ENCODE results near the gene GRIA4.
"Not testable (repeated sequence)": the region's sequence is repeated elsewhere in the genome, so short reads cannot be mapped to it uniquely, and the experiment has no call there.

Gene GRIA4

DNA sequence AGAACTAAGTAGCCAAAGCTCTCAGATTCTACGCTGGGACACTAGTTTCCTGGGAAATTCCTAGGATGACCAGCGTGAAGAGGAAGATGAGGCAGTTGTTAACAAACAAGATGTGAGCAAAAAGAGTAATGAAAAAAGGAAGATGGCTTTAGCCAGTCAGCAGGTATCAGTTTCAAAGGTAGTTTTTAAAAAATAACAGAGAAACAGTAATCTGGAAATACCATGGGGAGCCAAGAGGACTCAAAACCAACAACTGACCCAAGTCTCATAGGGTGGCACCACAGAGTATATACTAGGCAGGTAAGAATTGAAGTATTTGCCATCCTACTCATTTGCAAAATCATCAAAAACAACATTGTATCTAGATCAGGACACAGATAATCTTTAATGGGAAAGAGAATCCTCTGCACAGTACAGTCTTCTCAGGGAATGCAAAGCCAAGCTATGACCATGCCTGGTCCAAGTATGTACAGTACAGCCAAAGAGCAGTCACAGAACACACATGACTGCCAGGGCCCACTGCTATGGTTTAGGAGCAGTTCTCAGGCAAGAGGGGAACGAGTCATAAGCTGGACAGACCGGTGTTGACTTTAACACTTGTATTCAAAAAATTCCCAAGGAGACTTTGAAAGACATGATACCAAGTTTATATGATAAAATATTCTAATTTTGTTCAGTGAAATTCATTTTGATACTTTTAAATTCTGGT, 391.6 kb downstream of the GRIA4 start:
- no peak for DNase-seq (ENCODE audit: low read depth in 3 of 3)

DNA sequence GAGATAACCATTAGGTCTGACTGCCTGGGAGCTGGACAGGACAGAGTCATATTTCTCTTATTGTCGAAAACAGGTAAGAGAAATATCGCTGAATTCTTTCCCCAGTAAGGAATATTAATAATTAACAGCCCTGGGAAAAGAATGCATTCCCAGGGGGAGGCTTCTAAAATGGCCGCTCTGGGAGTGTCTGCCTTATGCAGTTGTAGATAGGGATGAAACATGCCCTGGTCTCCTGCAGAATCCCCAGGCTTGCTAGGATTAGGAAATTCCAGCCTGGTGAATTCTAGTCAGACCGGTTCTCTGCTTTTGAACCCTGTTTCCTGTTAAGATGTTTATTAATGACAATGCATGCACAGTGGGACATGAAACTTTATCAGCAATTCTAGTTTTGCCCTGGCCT, 393.2 kb downstream of the GRIA4 start:
- not testable (repeated sequence) for DNase-seq (ENCODE audit: low read depth in 3 of 3)

DNA sequence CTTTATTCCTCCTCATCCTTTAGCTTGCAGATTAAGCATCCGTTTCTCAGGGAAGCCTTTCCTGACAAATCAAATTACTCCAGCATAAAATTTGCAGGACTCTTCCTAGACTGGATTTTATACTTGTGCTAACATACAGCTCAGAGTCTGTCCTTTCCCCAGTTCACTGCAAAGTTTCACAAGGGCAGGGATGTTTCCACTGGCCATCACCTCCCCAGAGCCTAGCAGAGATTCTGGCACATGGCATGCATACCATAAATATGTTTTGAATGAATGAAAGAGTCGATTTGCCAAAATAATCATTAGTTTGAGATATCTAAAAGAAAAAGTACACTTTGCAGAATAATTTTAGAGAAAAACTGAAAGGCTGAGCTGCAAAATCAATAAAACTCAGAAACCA, 401.6 kb downstream of the GRIA4 start:
- DNase-seq (ENCODE audit: low read depth in 3 of 3) = no peak

DNA sequence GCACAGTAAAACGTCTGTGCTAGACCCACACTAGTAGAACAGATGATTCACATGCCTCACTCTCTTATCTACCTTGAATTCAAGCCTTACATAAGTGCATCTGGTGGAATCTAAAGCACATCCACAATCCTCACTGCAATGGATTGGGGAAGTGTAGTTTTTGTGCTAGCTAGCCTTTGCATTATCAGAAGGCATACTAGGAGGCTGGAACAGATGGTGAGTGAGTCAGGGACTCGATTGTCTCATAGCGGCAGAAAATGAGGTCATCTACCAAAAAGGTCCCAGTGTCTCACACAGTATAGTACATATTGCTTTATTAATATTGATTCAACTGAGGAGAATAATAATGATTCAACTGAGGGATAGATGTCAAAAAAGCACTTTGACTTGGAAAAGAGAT, 402.9 kb downstream of the GRIA4 start:
- no peak for DNase-seq (ENCODE audit: low read depth in 3 of 3)

DNA sequence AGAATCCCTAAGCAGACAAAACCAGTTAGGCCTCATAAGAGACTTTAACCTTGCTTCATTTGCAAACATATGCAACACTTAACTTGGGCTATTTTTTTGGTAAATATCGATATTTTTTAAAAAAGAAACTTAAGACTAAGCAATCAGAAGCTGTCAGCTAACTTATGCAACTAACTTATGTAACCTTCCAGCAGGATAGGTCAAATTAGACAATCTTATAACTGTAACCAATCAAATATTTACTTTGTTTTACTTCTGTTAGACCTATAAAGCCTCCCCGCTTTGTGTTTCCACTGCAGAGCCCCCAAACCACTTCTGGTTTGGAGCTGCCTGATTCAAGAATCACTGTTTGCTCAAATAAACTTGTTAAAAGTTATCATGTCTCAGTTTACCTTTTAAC, 404.2 kb downstream of the GRIA4 start:
- no peak for DNase-seq (ENCODE audit: low read depth in 3 of 3)

DNA sequence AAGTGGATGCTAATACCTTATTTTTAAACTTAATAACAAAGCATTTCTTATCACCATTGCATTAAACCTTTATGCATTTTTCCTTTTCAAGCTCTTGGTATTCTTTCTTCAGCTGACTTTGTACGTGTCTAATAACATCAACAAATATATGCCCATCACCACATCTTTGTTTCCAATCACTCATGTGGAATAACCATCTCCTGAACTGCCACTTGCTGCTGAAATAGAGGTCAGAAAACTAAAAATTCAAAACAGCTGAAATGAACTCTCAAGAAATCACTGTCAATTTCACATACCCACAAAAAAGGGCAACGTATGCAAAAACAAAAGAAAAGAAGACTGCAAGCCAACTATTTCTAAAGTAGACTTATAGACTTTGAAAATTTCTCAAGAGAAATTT, 404.7 kb downstream of the GRIA4 start:
- no peak for DNase-seq (ENCODE audit: low read depth in 3 of 3)

DNA sequence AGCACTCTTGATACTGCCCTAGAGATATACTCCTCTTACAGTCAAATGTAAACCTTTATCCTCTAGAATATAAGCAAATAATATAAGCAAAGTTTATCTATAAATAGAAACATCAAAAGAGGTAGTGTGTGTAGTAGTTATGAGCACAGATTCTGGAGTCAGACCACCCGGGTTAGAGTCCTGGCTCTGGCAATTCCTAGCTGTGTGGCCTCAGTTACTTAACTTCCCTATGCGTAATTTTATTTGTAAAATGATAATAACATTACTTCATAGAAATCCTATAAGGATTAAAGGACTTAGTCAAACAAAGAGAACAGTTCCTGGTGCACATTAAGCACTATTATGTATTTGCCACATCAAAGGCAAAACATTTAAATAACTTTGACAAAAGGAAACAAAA, 405.2 kb downstream of the GRIA4 start:
- DNase-seq (ENCODE audit: low read depth in 3 of 3) = no peak

DNA sequence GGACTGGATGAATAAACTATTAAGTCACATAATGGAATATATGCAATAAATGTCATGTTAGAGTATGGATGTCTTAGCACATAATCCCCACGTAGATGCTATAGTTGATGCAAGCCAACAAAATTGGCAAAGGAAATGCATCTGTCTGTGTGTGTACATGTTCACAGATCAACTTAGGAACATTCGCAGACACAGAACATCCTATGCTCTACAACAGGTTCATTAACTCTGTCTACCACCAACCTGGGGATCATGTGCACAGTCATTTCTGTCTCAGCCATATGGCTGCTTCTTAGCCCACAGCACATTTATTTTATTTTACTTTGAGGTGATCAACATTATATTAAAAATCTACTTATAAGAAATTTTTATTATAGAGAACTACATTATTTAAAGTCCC, 407.2 kb downstream of the GRIA4 start:
- DNase-seq (ENCODE audit: low read depth in 3 of 3) = no peak

DNA sequence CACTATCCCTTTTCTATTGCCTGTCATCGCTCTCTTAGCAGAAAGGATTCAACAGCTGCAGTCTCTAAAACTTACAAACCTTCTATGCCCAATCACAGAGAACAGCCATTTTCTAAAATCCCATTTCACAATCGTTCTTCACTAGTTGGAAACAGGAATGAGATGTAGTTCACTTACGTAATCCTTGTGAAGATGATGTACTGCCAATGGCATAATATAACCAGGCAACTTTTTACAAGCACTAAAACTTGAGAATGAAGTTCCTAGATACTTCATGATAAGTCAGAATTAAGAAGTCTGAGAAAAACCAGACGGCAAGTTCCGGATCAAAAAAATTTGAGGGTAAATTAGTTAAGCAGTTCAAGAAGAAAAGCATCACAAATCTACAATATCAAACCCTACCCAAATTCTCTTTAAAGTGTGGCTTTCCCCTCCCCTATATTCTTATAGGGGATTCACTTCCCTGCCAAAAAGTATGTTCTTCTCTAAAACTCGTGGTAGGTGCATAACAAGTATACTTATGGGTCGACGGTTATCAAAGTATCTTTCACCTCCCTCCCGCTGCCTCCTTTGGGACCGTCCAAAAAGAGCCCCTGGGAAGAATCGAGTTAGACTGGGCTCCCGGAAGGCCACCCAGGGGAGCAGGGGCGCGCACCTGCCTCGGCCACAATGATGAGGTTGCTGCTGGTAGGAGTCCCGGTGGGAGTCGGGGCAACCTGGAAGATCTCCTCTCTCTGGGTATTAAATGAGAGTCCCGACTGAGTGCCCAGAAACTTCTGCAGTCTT, 411.5 kb downstream of the GRIA4 start:
- DNase-seq (ENCODE audit: low read depth in 3 of 3) = no peak

DNA sequence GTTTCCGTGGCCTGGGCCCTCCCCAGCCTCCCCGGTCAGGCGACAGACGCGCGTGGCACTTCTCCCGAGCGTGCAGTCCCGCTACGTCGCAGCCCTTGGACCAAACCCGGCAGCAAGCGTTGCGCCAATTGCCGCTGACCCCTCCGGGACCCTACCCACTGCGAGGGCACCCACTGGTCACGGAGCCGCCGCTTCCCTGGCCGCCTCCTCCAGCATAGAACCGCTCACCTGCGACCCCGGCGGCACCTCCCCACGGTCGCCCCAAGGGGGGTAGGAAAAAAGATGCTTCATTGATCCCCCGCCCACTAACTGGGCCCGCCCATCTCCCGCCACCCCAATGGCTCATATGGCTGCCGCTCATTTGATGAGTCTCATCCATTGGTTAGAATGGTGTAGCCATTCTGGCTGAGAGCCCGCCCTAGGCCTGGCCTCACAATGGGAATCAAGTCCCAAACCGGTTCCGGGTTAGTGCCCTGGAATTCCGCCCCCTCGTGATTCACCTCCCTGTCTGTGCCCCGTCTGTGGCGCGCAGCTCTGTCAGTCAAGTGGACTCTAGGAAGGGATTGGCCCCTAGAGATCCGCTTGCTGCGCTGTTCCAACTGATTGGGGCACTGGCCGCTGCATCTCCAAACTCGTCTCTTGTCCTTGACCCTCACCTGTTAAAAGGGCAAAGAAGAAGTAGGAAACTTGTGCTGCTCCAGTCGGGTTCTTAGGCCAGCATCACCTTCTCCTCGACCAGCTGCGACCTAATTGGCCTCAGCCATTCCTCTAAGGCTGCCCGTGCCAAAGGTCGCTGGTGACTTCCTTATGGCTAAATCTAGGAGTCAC, 412.3 kb downstream of the GRIA4 start, which contains the start of gene MSANTD4:
MSANTD4 (minus strand) TSS at position 274 of the 828 bp plus-strand sequence. CDS start 11,323 bp downstream, outside the sequence.
- peak; percentile 90 to 96 (median 93) for DNase-seq (ENCODE audit: low read depth in 3 of 3)

DNA sequence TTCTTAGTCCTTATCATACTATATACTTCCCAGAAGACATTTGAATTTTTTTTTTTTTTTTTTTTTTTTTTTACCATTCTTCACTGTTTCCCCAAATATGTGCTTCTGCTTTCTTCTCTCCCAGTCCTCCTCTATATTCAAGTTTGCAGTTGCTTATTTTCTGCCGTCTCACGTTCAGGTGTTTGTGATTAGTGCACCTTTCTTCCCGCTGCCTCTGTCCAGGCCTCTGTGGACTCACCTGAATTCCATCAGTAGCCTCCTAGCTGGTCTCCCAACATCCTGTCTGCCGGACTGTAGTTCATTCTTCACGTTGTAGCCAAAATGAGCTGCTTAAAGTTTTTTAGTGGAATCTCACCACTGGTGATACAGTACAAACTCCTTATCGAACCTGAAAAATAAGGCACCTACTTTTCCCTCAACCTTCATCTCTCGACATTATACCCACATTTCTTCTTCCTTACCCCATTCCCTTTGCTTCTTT, 413.0 kb downstream of the GRIA4 start:
- DNase-seq (ENCODE audit: low read depth in 3 of 3) = no peak

DNA sequence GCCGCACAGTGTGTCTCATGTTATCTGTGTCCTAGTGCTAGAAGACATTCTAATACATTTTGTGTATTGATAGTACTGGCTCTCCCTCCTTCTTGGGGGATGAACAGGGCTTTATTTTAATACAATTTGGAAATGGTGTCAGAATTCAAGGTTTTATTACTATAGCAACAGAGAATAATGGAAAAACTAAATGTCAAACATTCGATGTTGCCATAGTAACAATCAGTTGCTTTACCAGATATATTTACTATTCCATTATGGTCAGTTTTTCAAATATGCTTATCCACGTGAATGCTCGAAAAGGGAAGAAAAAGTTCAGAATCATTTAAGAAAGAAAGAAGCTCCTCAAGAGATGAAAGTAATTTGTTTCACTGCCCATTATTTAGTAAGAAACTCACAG, 420.7 kb downstream of the GRIA4 start:
- no peak for DNase-seq (ENCODE audit: low read depth in 3 of 3)

DNA sequence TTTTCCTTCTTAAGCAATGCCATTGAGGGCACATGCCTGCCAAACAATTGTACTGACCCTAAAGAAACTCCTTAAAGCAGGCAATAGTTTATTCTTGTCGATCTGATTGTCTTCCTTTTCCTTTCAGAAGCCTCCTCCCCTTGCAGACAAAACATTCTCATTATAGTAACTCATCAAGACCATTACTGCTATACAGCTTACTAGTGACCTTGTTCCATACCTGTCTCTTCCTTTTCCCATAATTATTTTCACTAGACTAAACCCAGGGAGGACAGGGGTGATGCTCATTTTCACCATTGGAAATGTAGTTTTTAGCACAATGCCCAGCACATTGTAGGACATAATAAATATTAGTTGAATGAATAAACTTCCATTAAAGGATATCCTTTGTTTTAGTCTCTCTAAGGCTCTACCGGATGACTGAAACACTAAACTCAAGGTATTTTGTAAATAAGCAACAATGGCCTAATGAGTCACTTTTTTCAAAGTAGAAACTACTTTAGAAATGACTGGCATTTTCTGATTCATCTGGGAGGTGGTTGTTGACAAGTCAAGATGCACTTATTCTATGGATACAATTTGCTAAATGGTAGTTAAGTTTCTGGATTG, 421.4 kb downstream of the GRIA4 start:
- DNase-seq (ENCODE audit: low read depth in 3 of 3) = no peak
